Hematopoietic multipotent progenitor cell treated with erythropoietin and hydrocortisone succinate and interleukin-3 and kit ligand, for 8 days (in vitro differentiated cells): ENCODE results near the gene PEX10.

Source experiments
- DNase-seq: peaks from one replicate; pipeline ENCODE4 v3.0.0-alpha.2; 2015

Gene PEX10

DNA sequence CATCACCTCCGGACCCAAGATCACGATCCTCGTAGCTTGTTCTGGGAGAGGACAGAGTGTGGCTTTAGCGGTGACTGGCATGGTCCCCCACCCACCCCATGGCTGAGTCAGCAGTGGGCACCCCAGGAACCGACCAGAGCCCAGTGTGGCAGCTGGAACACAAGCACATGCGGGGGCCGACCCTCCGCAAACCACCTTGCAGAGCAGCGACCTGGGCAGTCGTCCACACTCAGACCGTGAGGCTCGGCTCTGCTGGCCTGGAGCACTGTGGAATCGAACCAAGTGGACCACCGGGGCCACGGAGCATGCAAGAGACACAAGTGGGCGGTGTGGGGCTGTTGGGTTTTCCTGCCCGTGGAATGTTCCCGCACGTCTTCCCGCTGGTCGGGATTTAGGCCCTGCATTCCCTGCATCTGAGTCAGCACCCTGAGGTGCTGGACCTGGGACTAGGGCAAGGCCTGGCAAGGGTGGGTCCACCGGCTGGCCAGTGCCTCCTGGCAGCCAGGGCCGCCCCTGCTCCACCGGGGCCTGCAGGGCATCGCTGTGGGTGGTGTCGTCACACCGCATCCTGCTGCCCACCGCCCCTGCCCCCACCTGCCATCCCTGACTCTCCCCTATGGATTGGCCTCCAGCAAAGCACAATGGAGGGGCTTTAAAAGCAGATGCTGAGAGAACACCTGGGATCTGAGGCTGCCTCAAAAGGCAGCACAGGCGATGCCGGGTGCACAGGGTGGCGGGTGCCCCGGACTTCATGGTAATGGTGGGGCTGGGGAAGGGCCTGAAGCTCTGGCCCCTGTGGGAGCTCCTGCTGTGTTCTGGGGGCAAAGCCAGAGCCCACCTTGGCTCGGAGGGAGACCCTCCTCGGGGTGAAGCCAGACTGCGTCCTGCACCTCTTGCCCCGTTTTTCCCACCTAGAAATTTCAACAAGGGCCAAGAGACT is 39.5 kb downstream of the PEX10 start:
- no peak for DNase-seq

DNA sequence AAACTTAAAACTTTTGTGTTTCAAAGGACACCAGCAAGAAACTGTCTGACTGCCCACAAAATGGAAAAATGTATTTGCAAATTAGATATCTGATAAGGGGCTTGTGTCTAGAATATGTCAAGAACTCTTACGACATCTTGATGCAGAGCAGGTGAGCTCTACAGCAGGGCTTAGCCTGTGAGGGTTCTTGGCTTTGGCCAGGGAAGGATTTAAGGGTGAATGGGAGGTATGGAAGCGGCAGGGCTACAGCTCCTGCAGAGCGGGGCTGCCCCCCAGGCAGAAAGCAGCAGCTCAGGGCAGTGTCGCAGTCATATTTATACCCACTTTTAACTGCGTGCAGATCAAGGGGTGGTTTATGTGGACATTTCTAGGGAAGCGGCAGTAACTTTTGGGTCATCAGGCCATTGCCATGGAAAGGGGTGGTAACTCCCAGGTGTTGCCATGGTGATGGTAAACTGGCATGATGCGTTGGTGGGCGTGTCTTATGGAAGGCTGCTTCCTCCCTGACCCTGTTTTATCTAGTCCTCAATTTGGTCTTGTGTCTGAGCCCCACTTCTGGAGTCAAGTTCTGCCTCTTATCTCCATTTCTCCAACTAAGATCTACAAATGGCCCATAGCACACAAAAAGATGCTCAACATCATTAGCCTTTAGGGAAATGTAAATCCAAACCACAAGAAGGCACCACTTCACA is 44.2 kb downstream of the PEX10 start:
- peak; percentile 42 for DNase-seq

DNA sequence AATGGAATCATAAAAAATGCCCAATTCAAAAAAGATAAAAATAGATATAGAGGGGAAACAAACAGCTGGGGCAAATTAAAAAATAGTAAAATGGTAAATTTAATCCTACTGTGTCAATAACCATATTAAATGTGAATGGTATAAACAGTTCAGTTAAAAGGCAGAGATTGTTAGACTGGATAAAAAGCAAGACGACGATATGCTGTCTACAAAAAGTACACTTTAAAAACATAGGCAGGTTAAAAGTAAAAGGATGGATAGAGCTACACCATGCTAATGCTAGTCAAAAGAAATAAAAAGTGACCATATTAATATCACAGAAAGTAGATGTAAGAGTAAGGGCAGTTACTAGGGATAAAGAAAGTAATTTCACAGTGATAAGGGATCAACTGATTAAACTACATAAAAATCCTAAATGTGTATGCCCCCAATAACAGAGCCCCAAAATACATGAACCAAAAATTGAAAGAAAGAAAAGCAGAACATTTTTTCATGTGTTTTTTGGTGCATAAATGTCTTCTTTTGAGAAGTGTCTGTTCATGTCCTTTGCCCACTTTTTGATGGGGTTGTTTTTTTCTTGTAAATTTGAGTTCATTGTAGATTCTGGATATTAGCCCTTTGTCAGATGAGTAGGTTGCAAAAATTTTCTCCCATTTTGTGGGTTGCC is 48.4 kb downstream of the PEX10 start:
- DNase-seq = no peak

DNA sequence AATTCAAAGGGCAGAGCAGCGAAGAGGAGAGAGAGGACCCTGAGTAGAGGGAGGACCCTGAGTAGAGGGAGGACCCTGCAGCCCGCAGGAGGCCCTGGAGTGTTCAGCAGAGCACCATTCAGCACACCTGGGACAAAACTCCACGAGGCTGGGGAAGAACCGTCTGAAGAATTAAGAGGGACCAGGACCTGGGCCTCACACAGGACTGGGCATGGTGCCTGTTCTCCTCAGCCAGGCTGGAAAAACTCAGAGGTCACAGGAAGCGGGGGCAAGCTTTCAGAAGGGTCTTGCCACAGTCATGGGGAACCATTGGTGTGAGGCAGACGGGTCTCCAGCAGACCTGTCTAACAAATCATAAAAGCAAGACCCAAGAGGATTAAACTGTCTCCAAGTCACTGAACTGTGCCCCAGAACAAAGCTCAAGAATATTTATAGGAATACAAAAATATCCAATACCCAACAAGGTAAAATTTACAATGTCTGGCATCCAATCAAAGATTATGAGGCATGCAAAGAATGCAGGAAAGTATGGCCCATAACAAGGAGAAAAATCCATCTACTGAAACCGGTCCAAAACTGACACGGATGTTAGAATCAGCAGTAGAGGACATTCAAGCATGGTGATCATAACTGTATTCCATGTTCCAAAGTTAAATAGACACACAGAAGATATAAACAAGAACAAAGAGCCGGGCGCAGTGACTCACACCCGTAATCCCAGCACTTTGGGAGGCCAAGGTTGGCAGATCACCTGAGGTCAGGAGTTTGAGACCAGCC is 51.6 kb downstream of the PEX10 start:
- no peak for DNase-seq

DNA sequence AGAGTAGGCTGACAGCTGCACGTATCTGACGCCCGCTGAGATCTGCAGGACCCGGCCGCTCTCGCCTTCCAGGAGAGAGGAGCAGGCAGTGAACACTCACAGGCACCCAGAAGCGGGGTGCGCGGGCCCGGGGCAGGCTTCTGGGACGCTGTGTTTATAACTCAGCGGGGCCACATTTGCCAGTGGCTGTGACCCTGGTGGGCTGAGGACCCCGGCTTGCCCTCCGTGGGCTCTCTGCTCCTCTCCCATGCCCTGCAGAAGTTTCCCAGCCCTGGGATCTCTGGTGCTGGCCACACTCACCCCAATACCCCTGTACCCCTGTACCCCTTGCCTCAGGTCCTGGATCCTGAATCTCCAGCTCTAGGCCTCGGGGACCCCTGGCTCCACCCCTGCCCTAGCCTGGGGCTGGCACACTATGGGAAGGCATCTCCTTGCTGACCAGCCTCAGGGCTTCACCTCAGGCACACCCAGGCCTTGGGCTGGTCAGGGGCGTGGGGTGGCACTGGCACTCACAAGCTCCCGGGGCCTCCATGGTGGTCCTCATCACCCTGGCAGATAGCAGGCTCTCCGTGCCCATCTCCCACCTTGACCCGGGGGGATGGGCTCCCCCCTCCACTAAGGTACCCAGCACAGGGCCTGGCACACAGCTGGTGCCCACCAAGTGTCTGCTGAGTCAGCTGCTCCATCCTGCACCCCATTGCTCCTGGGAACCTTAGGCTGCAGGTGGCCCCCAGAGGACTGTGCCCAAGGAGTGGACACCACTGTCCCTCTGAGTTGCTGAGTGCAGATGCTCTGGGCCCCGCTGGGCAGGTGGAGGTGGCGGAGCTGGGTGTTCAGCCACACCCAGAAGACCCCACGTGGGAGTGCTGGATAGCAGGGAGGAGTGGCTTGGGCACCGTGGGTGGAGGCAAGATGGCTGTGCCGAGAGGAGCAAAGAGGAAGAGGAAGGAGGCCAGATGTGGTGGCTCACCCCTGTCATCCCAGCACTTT is 53.4 kb downstream of the PEX10 start:
- no peak for DNase-seq

DNA sequence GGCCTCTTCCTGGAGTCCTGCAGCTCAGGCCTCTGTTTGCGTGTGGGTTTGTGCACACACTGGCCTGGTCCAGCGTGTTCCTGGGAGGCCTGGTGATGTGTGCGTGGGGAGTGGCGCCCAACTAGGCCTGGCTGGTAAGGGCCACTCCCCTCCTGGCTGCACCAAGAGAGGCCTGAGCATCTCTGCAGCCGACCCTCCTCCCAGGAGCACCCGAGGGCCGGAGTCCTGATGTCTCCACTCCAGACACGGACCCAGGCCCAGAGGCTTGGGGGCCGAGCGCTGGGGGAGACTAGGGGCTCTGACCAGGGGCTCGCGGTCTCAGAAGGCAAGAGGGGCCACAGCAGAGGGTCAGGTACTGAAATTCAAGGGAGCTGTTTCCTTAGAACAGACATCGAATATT is 54.3 kb downstream of the PEX10 start:
- no peak for DNase-seq

DNA sequence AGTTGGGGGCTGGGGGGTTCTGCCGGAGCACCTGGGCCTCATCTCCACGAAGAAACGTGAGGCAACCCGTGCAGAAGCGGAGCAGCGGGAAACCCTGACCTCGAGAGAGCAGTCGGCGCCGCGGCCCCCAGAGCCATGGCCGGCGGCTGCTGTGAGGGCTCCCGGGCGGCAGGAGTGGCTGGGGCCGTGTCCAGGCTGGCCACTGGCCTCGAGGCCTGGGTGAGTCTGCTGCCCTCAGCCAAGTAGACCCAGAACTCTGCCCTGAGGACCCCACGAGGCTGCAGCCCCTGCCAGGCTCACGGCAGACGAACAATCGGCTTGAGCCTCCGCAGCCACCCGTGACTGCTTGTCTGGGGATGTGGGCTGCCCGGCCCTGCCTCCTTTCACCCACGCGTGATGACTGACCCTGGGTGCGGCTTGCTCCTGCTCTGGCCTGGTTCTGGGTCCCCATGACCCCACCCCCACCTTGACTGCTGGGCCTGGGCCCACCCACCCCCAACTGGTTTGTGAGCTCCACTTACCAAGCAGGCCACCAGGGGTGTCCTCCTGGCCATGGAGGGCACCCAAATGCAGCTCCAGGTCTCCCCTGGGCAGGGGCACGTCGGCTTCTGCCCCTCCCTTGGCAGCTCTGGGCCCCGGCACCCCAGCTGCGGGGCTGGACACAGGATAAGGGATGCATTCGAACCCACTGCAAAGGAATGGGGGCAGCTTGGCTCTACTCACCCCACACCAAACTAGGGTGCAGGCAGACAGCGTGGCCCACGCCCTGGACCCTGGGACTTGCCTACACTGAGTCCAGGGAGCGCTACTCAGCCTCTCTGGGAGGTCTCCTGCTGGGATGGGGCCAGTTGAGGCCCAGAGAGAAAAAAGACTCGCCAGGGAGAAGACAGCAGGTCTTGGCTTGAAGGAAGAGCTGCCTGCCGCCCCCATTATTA is 55.2 kb downstream of the PEX10 start:
- no peak for DNase-seq

DNA sequence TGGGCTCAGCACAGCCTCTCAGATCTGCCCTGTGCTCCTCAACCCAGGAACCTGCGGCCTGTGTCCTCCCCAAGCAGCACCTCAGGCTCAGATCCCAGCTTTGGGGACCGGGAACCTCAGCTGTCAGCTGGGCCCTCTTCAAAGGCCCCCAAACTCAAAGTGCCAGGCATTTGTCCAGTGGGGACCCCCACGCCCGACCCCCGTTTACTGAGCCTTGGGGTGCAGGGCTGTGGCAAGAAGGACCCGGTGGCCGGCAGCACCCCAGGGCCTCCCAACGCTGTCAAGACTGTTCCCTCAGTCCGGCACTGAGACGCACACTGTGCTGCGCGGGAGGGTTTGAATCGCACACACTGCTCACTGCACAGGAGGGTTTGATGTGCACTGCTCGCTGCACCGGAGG is 56.0 kb downstream of the PEX10 start:
- DNase-seq = no peak

DNA sequence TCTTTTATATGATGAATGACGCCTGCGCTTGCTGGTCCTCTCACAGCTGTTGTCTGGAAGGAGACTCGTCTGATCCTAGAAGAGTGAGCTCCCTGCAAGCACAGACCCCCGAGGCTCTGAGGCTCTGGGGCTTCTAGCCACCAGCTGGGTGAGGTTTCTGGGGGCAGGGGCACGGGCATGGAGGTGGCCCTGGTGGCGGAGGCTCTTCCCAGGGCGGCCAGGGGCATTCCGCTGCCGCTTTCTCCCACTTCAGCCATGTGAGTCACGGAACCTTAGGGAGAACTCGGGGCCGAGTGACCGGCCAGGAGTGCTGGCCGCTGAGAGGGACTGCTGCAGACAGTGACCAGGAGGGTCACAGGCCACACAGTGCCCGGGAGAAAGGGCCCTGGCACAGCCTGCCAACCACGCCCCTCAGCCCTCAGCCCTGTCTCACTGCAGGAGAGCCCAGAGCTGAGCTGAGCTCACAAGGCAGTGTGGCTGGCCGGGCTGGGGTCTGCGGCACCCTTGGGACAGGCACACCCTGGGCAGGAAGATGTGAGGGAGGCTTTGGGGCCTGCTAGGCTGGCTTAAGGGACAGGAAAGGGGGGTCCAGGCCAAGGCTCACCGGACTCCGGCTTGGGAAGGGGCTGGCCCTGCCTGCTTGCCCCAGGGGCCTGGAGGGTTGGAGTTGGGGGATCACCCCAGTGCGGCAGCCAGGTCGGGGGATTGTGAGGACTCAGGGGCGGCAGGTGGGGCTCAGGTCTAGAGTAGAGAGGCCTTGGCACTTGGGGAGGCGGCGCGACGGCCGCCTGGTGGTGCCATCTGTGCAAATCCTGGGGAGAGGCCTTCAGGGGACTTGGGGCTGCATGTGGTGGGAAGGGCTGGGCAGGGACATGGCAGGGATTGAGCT is 56.7 kb downstream of the PEX10 start:
- DNase-seq = no peak

DNA sequence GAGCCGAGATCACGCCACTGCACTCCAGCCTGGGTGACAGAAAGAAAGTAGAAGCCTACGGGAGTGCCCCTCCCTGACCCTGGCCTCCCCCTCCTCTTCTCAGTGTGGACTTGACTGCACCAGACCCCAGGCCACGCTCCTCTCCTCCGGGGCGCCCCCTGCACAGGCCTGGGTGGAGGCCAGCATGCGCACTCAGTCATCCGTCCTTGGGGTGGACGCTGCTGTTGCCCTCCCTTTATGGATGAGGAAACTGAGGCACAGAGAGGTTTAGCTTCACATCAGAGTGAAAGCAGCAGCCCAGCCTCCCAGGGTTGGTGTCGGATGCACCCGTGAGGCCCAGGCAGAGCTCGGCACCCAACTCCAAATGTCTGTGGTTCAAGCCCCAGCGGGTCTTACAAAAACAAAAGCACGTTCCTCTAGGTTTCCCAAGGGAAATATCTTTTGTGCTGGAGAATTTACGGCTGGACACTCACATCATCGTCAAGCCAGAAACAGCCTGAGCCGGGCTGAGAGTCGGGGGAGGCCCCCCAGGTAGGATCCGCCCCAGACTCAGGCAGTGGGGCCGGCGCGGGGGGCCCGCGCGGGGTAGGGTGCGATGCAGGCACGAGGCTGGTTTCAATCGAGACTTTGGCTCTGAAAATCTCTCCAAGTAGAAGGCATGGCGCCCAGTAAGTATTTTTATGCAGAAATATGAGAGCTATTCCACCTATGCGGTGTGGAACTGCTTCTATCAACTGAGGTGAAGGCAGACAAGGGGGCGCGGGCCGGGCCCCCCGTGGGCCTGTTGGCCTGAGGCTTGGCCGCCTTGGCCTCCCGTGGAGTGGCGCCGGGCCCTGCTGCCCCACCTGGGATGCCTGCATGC is 57.6 kb downstream of the PEX10 start:
- DNase-seq = no peak
